WI38 (cell line): ENCODE results near the gene ZG16.
"Not testable (repeated sequence)": the region's sequence is repeated elsewhere in the genome, so short reads cannot be mapped to it uniquely, and the experiment has no call there.

Source experiments
- H3K4me3 ChIP-seq: 2 replicates; pipeline ENCODE4 v1.5.1; 2011; ENCODE audit warnings: low read depth, mild to moderate bottlenecking, control low read depth, low read length
- TF ChIP-seq, protein P1 (sequence below): IDR thresholded peaks from 2 replicates; pipeline ENCODE4 v1.5.1; 2012; ENCODE audit warnings: low read depth, mild to moderate bottlenecking, control low read depth, low read length

ZG16 gene

DNA sequence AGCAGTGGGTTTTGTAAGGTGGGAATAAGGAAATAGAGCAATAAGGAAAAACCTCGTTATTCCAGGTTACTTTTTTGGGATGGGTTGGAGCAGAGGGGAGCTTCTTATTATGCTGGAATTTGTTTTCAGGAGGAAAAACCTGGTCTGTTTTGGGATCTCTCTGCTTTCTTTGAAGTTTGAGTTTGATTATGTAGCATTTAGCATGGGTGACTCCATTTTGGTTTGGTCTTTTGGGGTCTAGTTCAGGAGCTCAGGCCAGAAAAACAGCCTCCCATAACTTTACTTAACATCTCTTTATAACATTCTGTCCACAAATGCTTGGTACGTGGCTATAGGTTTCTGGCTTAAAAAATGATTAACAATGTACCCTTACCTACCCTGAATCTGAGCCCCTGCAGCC lies 8.5 kb upstream of the ZG16 start:
- no peak overlapping the region for H3K4me3 ChIP-seq
- TF ChIP-seq, protein P1, sequence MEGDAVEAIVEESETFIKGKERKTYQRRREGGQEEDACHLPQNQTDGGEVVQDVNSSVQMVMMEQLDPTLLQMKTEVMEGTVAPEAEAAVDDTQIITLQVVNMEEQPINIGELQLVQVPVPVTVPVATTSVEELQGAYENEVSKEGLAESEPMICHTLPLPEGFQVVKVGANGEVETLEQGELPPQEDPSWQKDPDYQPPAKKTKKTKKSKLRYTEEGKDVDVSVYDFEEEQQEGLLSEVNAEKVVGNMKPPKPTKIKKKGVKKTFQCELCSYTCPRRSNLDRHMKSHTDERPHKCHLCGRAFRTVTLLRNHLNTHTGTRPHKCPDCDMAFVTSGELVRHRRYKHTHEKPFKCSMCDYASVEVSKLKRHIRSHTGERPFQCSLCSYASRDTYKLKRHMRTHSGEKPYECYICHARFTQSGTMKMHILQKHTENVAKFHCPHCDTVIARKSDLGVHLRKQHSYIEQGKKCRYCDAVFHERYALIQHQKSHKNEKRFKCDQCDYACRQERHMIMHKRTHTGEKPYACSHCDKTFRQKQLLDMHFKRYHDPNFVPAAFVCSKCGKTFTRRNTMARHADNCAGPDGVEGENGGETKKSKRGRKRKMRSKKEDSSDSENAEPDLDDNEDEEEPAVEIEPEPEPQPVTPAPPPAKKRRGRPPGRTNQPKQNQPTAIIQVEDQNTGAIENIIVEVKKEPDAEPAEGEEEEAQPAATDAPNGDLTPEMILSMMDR, result no peak

DNA sequence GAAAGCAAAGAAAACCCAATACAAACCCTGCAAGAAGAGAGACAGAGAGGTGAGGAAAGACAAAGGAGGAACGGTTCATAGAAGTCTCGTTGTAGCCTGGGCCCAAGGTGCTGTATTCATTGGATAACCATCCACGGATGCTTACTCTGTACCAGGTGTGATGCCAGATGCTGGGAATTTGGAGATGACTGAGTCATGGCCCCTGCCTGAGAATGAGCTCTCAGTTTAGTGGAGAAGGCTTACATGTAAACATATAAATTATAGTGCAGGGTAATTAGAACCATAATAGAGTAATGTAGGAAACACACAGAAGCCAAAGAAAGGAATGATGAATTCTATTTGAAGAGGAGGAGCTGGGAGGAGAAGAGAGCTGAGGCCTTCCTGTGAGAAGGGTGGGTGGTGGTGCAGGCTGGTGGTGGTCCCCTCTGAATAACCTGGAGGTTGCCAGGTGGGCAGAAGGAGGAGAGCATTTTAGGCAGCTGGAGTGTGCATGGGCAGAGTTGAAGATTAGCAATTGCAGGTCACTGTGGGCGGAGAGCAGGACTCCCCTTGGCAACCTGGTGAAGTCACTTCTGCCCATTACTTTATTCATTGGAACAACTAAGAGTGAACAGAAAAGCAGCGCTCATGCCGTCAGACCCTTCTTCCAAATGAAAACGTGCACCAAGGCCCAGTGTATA lies 7.7 kb upstream of the ZG16 start:
- TF ChIP-seq, protein P1, result no peak
- no peak overlapping the region for H3K4me3 ChIP-seq

DNA sequence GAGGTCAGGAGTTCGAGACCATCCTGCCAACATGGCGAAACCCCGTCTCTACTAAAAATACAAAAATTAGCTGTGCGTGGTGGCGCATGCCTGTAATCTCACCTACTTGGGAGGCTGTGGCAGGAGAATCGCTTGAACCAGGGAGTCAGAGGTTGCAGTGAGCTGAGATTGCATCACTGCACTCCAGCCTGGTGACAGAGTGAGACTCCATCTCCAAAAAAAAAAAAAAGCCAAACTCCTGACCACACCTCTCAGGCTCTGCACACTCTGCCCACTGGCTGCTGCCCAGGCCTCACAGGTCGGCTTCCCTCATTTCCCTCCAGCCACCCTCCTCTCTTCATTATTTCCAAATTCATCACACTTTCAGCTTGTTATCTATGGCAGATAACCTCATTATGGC lies 5.7 kb upstream of the ZG16 start:
- not testable (repeated sequence) for H3K4me3 ChIP-seq

DNA sequence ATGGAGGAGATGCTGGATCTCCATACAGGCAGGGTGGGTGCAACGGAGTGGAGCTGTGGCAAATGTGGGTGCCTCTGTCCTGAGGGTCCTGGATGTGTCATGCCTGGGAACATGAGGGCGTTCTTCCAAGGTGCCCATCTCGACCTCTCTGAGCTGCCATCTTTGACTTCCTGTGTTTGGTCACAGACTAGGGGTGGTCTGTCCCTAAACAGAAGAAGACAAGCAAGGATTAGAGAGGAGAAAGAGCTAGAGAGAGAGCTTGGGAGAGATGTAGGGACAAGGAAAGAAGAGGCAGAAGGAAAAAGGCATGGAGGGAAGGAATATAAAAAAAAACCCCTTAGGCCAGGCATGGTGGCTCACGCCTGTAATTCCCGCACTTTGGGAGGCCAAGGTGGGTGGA lies 3.3 kb upstream of the ZG16 start:
- no peak overlapping the region for H3K4me3 ChIP-seq

DNA sequence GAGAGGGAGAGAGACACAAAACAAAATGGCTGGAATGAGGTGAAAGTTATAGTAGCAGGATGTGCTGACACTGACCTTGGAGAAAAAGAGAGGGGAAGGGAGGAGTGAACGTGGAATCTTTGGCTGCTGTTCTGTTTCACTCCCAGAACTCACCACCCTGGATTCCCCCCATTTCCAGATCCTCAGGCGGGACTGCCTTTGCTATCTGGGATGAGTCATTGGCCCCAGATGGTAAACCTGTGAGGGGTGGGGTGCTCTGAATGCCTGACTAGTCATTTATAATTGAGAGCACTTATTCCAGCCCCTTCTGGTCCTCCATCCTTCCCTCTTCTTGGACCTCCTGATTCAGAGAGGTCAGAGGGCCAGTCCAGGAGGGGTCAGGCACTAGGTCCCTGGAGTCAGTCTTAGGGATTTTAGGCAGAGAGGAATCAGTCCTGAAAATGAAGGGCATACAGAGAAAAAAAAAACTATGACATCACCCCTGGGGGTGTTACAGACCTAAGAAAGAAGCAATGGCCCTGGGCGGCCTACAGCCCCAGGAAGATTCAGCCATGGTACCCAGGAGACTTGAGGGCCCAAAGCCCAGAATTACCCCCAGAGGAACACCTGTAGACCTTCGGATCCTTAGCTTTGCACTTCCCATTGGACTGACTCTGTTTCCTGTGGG lies 2.2 kb upstream of the ZG16 start:
- TF ChIP-seq, protein P1, result no peak
- H3K4me3 ChIP-seq, result no peak overlapping the region

More for the DNA sequence above, 3.3 kb upstream of the ZG16 start:
- TF ChIP-seq, protein P1, result no peak

DNA sequence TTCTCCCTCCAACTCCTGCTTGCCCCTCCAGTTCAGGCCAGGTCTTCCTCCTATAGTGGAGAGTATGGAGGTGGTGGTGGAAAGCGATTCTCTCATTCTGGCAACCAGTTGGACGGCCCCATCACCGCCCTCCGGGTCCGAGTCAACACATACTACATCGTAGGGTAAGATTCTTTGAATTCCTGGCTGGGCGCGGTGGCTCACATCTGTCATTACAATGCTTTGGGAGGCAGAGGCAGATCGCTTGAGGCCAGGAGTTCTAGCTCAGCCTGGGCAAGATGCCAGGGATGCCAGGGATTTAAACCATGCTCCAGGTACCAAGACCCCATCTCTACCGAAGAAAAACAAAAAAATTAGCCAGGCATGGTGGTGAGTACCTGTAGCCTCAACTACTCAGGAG lies 1.4 kb downstream of the ZG16 start:
- TF ChIP-seq, protein P1, result no peak
- no peak overlapping the region for H3K4me3 ChIP-seq

DNA sequence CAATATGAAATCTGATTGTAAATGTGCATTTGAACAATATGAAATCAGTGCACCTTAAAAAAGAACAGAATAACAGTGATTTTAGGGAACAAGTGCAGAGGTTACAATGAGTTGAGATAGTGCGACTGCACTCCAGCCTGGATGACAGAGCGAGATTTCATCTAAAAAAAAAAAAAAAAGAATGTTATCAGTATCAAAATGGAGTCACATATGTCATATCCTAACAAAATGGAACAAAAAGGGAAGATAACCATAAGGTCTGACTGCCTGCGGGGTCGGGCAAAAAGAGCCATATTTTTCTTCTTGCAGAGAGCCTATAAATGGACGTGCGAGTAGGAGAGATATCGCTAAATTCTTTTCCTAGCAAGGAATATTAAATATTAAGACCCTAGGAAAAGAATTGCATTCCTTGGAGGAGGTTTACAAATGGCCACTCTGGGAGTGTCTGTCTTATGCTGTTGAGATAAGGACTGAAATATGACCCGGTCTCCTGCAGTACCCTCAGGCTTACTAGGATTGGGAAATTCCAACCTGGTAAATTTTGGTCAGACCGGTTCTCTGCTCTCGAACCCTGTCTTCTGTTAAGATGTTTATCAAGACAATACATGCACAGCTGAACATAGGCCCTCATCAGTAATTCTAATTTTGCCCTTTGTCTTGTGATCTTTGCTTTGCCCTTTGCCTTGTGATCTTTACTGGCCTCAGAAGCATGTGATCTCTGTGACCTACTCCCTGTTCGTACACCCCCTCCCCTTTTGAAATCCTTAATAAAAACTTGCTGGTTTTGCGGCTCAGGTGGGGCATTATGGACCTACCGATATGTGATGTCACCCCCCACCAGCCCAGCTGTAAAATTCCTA lies 5.3 kb downstream of the ZG16 start:
- H3K4me3 ChIP-seq, result not testable (repeated sequence)

DNA sequence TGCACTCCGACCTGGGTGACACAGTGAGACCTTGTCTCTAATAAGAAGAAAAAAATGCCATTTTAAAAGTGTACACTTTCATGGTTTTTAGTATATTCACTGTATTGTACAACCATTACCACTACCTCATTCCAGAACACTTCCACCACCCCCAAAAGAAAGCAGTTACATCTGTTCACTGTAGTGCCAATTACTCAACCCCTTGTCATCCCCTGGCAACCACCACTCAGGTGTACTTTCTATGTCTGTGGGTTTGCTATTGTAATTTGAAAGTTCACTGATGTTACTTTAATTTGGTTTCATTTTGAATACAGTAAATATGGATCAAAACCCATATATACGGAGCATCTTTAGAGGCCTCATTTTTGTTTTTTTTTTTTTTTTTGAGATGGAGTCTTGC lies 6.1 kb downstream of the ZG16 start:
- TF ChIP-seq, protein P1, result no peak
- H3K4me3 ChIP-seq, result no peak overlapping the region
